AG09309 (cell line): ENCODE measurements around the gene RAD51B.

ENCODE experiments used
- DNase-seq: peaks from one replicate; pipeline ENCODE4 v3.0.0-alpha.2; 2010; ENCODE audit warnings: low read depth
- H3K4me3 ChIP-seq: 2 replicates; pipeline ENCODE4 v1.5.1; 2011; ENCODE audit warnings: mild to moderate bottlenecking, low read depth, low read length, moderate library complexity; ENCODE audit not compliant: control insufficient read depth
- TF ChIP-seq, protein P1 (sequence below): IDR thresholded peaks from 2 replicates; pipeline ENCODE4 v1.5.1; 2011; ENCODE audit warnings: mild to moderate bottlenecking, low read depth, low read length, inconsistent platforms; ENCODE audit not compliant: insufficient read depth, control insufficient read depth; ENCODE audit errors: missing control alignments

RAD51B gene

DNA sequence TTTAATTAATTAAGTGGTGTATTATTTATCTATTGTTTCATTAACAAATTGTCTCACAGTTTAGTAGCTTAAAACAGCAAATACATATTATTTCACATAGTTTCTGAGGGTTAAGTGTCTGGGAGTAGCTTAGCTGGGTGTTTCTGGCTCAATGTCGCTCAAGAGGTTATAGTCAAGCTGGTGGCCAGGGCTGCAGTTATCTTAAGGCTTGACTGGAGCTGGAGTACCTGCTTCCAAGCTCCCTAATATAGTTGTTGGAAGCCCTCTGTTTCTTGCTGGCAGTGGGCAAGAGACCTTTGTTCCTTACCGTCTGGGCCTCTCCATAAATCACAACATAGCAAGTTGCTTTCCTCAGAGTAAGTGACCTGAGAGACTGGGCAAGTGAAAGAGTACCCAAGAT lies 66.6 kb downstream of the RAD51B start:
- DNase-seq = no peak
- TF ChIP-seq, protein P1, sequence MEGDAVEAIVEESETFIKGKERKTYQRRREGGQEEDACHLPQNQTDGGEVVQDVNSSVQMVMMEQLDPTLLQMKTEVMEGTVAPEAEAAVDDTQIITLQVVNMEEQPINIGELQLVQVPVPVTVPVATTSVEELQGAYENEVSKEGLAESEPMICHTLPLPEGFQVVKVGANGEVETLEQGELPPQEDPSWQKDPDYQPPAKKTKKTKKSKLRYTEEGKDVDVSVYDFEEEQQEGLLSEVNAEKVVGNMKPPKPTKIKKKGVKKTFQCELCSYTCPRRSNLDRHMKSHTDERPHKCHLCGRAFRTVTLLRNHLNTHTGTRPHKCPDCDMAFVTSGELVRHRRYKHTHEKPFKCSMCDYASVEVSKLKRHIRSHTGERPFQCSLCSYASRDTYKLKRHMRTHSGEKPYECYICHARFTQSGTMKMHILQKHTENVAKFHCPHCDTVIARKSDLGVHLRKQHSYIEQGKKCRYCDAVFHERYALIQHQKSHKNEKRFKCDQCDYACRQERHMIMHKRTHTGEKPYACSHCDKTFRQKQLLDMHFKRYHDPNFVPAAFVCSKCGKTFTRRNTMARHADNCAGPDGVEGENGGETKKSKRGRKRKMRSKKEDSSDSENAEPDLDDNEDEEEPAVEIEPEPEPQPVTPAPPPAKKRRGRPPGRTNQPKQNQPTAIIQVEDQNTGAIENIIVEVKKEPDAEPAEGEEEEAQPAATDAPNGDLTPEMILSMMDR = no peak
- H3K4me3 ChIP-seq = no peak overlapping the region

DNA sequence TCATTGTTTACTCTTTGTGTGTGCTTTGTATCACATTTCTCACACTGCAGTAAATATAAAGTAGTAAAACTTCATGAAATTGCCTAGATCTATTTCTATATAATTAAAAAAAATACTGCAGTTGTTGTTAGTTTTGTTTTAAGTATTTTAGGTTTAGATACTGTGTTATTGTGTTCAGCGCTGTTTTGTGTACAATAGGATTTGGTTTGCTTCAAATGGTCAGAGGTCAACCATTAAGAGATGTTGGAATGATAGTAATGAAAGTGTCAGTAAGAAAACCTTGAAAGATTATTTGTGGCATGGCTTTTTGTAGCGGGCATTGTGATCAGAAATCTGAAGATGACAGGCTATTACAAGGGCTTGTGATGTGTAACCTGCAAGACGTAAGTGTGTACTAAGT lies 67.9 kb downstream of the RAD51B start:
- DNase-seq = no peak
- TF ChIP-seq, protein P1 = no peak
- no peak overlapping the region for H3K4me3 ChIP-seq

DNA sequence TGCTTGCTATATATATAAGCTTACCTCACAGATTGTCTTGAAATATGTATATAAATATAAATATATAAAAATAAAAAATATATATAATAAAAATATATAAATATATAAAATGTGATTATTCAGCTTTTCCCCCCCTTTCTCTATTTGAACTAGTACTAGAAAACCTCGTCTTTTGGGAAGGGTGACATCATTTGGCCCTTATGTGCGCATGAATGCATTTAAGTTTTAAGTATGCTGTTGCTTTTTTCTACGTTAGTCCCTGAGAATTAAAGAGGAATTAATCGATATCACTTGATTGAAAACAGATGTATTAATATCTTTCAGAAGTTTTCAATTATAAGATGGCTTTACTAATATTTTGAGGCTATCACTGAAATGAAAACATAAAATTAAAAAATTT lies 69.9 kb downstream of the RAD51B start:
- TF ChIP-seq, protein P1 = no peak
- H3K4me3 ChIP-seq = no peak overlapping the region
- no peak for DNase-seq

DNA sequence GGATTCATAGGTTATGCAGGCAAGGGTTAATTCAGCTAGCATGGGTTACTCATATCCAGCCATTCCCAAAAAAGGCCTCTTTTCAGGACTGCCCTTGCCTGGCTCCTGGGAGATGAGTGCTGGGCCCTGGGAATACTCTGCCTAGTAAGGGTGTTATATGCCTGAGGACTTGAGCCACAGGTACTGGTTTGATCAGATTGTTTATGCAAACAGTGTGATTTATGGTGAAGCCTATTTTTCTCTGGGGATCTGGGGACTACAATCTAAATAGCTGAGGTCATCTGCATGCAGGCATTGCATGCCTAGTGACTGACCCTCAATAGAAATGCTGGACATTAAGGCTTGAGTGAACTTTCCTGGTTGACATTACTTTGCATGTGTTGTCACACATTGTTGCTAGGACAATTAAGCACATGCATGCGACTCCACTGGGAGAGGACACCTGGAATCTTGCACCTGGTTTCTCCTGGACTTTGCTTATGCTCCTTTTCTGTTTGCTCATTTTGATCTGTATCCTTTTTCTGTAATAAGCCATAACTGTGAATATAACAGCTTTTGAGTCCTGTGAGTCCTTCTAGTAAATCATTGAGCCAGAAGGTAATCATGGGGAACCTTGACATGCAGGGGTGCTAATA lies 73.0 kb downstream of the RAD51B start:
- TF ChIP-seq, protein P1 = no peak

DNA sequence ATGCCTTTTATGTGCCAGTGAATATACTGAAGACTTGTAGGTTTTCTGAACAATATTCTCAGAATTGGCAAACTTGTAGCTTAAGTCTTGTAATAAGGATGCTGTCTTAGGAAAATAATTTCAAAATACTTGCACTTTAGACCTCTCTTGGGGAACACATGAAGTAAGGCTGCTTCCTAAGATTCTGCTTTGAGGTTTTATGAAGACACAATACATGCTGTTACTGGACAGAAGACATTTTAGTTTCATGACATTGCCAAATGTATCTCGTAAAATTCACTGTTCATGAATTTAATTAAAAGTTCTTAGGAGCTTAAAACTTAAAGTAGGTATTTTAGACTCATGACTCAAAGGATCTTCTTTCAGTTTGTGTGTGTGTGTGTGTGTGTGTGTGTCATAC lies 80.7 kb downstream of the RAD51B start:
- peak; percentile 13 for DNase-seq

More for the DNA sequence above, 73.0 kb downstream of the RAD51B start:
- DNase-seq = no peak
- H3K4me3 ChIP-seq = no peak overlapping the region

DNA sequence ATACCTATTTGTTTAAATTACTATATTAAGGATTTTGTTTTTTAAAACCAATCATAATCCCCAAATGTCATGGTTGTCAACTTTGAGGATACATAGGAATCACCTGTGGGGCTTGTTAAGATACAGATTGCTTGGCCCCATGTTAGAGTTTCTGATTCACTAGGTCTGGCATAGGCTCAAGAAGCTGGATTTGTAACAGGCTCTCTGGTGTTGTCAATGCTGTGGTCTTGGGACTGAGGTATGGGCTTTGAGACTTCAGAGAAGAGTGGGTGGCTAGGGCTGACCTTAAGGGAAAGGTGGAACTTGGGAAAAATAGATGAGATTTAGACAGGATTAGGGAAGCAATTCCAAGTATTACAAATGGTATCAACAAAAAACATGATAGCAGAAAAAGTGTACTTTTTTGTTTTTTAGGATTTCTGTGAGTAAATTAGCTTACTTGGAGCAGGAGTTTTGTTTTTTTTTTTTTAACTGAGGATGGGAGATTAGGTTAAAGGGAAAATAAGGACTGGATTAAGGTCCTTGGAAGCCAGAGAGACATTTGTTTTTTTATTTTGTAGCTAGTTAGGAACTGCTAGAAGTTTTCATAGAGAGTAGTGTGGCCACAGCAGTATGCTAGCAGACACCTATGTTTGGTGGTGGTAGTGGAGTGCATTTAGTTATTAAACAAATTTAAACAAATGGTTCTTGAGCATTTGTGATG lies 88.6 kb downstream of the RAD51B start:
- no peak for DNase-seq
- TF ChIP-seq, protein P1 = no peak
- H3K4me3 ChIP-seq = no peak overlapping the region

More for the DNA sequence above, 80.7 kb downstream of the RAD51B start:
- TF ChIP-seq, protein P1 = no peak
- no peak overlapping the region for H3K4me3 ChIP-seq
